ENCODE measurements around the gene TTC9. TPM values are rescaled to one million over a fixed set of nuclear protein-coding genes. Genes with fewer than 3 reads are reported as not detected.
"Not testable (repeated sequence)": the region's sequence is repeated elsewhere in the genome, so short reads cannot be mapped to it uniquely, and the experiment has no call there.

TTC9 gene
- total RNA-seq, 3 donors from 2014 or later (not counting 1 experiment from before 2014, with no cell fraction given), result 2.4 to 5.6 (median 3.8) TPM

DNA sequence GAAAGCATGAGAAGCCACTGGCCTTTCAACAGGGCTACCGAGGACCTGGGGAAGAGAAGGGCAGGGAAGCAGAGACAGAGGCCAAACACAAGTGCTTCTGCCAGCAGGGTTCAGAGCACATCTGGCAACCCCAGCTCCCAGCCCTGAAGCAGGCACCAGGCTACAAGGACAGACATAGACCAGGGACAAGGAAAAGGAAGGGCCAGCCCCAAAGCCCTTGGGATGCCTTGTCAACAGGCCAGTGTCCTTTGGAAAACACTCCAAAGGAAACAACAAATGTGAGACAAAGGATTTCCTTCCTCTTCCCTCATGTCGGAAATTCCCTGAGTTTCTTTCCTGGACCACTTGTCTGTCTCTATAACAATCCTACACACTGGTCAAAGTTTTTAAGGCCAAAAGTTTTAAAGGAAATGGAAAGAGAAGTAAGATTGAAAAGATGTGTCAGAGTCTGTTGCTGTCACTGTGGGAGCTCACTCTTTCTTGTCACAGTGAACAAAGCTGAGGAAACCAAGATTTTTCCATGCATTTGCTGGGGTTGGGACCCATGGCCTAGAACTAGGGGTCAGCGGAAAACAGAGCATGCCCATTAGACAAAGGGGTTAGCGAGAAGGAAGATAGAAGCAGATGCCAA lies 59.4 kb downstream of the TTC9 start:
- Histone ChIP-seq H3K4me1 (ENCODE audit: control insufficient read depth, insufficient read depth, low read length) (peaks cover 5% of the 10 kb centered on the region), H3K27ac (ENCODE audit: low read length) (no peak overlapping the region), H3K4me3 (ENCODE audit: low read length) (no peak overlapping the region), H3K36me3 (ENCODE audit: control insufficient read depth, insufficient read depth, low read length) (no peaks in the 10 kb centered on the region), H3K27me3 (ENCODE audit: control insufficient read depth, insufficient read depth, low read length) (no peaks in the 10 kb centered on the region), H3K9me3 (ENCODE audit: control insufficient read depth, insufficient read depth, low read length) (no peaks in the 10 kb centered on the region)
- TF ChIP-seq, protein P1, sequence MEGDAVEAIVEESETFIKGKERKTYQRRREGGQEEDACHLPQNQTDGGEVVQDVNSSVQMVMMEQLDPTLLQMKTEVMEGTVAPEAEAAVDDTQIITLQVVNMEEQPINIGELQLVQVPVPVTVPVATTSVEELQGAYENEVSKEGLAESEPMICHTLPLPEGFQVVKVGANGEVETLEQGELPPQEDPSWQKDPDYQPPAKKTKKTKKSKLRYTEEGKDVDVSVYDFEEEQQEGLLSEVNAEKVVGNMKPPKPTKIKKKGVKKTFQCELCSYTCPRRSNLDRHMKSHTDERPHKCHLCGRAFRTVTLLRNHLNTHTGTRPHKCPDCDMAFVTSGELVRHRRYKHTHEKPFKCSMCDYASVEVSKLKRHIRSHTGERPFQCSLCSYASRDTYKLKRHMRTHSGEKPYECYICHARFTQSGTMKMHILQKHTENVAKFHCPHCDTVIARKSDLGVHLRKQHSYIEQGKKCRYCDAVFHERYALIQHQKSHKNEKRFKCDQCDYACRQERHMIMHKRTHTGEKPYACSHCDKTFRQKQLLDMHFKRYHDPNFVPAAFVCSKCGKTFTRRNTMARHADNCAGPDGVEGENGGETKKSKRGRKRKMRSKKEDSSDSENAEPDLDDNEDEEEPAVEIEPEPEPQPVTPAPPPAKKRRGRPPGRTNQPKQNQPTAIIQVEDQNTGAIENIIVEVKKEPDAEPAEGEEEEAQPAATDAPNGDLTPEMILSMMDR (IDR thresholded peaks at IDR 0.05), result no peak
- Mint-ChIP-seq H3K27me3 (ENCODE audit: low read depth in 2 of 2) (peaks cover 2 to 37% of the 10 kb centered on the region in 2 donors), H3K9me3 (no peaks in the 10 kb centered on the region), H3K4me1 (no peaks in the 10 kb centered on the region), H3K27ac (no peak overlapping the region), H3K36me3 (no peaks in the 10 kb centered on the region), H3K4me3 (no peak overlapping the region)
- intact Hi-C loops (cut with micrococcal nuclease), result no loop called here
- DNase-seq (no peak), ATAC-seq (no peak)
- WGBS (ENCODE audit: insufficient coverage), result 95% methylated on average over 4 of the region's 4 CpGs

DNA sequence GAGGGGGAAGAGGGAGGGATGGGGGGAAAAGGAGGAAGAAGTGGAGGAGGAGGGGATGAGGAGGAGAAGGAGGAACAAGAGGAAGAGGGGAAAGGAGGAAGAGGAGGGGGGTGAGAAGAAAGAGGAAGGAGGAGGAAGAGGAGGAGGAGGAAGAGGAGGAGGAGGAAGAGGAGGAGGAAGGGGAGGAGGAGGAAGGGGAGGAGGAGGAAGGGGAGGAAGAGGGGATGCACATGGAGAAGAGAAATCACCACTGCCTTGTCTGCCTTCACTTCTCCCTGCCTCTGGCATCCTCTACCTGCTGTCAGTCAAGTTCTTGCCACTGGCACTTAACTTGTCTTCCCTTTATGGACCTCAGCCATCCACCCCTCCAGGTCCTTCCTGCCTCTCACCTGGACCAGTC lies 59.9 kb downstream of the TTC9 start:
- ATAC-seq (no peak), DNase-seq (no peak)
- intact Hi-C loops (cut with micrococcal nuclease), result no loop called here
- H3K27me3 ChIP-seq (ENCODE audit: control insufficient read depth, insufficient read depth, low read length), result no peaks in the 10 kb centered on the region
- no peaks in the 10 kb centered on the region for H3K9me3 ChIP-seq (ENCODE audit: control insufficient read depth, insufficient read depth, low read length)
- peaks cover 5% of the 10 kb centered on the region for H3K4me1 ChIP-seq (ENCODE audit: control insufficient read depth, insufficient read depth, low read length)
- no peaks in the 10 kb centered on the region for H3K36me3 Mint-ChIP-seq
- no peaks in the 10 kb centered on the region for H3K9me3 Mint-ChIP-seq
- no peak overlapping the region for H3K4me3 Mint-ChIP-seq
- no peaks in the 10 kb centered on the region for H3K4me1 Mint-ChIP-seq
- TF ChIP-seq, protein P1 (IDR thresholded peaks at IDR 0.05), result no peak
- no peak overlapping the region for H3K27ac ChIP-seq (ENCODE audit: low read length)
- H3K4me3 ChIP-seq (ENCODE audit: low read length), result no peak overlapping the region
- H3K36me3 ChIP-seq (ENCODE audit: control insufficient read depth, insufficient read depth, low read length), result no peaks in the 10 kb centered on the region
- no peak overlapping the region for H3K27ac Mint-ChIP-seq
- H3K27me3 Mint-ChIP-seq (ENCODE audit: low read depth in 2 of 2), result peaks cover 2 to 43% of the 10 kb centered on the region in 2 donors

DNA sequence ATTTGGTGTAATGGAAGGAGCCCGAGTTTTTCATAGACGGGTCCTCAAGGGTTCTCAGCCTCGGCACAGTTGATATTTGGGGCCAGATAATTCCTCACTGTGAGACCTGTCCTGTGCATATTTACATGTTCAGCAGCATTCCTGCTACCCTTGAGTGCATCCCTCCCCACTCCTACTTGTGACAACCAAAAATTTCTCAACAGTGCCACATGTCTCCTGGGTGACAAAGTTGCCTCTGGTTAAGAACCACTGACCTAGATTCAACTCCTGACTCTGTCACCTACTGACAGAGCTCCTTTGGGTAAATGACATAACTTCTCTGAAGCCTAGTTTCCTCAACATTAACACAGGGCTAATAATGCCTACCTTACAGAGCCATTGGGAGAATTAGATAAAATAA lies 60.4 kb downstream of the TTC9 start:
- TF ChIP-seq, protein P1 (IDR thresholded peaks at IDR 0.05), result no peak
- Mint-ChIP-seq H3K4me1 (no peaks in the 10 kb centered on the region), H3K4me3 (no peak overlapping the region), H3K27me3 (ENCODE audit: low read depth in 2 of 2) (peaks cover 2 to 43% of the 10 kb centered on the region in 2 donors), H3K27ac (no peak overlapping the region), H3K9me3 (no peaks in the 10 kb centered on the region), H3K36me3 (no peaks in the 10 kb centered on the region)
- Histone ChIP-seq H3K27me3 (ENCODE audit: control insufficient read depth, insufficient read depth, low read length) (no peaks in the 10 kb centered on the region), H3K36me3 (ENCODE audit: control insufficient read depth, insufficient read depth, low read length) (no peaks in the 10 kb centered on the region), H3K4me3 (ENCODE audit: low read length) (no peak overlapping the region), H3K9me3 (ENCODE audit: control insufficient read depth, insufficient read depth, low read length) (no peaks in the 10 kb centered on the region), H3K27ac (ENCODE audit: low read length) (no peak overlapping the region), H3K4me1 (ENCODE audit: control insufficient read depth, insufficient read depth, low read length) (peaks cover 5% of the 10 kb centered on the region)
- intact Hi-C loops (cut with micrococcal nuclease), result no loop called here
- DNase-seq, result no peak
- WGBS (ENCODE audit: insufficient coverage), result 94% methylated on average over 3 of the region's 3 CpGs
- no peak for ATAC-seq

DNA sequence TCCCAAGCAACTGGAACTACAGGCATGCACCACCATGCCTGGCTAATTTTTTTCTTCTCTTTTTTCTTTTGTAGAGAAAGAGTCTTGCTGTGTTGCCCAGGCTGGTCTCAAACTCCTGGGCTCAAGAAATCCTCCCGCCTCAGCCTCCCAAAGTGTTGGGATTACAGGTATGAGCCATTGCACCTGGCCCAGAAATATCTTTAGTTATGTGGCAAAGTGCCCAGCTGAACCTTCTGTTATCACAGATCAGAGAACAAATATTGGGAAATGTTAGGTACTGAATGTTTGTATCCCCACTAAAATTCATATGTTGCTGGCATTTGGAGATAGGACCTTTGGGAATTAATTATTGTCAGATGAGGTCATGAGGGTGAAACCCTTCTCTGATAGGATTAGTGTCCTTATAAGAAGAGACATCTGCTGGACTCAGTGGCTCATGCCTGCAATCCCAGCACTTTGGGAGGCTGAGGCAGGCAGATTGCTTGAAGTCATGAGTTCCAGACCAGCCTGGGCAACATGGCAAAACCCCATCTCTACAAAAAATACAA lies 62.0 kb downstream of the TTC9 start:
- H3K27me3 Mint-ChIP-seq (ENCODE audit: low read depth in 2 of 2), result peaks cover 2 to 36% of the 10 kb centered on the region in 2 donors
- H3K36me3 ChIP-seq (ENCODE audit: control insufficient read depth, insufficient read depth, low read length); H3K4me3 Mint-ChIP-seq; H3K27ac ChIP-seq (ENCODE audit: low read length); H3K9me3 ChIP-seq (ENCODE audit: control insufficient read depth, insufficient read depth, low read length); H3K27me3 ChIP-seq (ENCODE audit: control insufficient read depth, insufficient read depth, low read length); intact Hi-C loops (cut with micrococcal nuclease); H3K27ac Mint-ChIP-seq; H3K4me1 Mint-ChIP-seq; H3K36me3 Mint-ChIP-seq; DNase-seq; H3K9me3 Mint-ChIP-seq; H3K4me3 ChIP-seq (ENCODE audit: low read length); ATAC-seq; H3K4me1 ChIP-seq (ENCODE audit: control insufficient read depth, insufficient read depth, low read length): not testable (repeated sequence)
- WGBS (ENCODE audit: insufficient coverage), result 100% methylated on average over 1 of the region's 1 CpG
